GM12878 (cell line): ENCODE results near the gene SLITRK1. TPM values are rescaled to one million over a fixed set of nuclear protein-coding genes. Genes with fewer than 3 reads are reported as not detected.

Experiments
- ATF2 ChIP-seq: IDR thresholded peaks from 2 replicates; pipeline ENCODE4 v1.6.1; 2012; ENCODE audit warnings: low read length, inconsistent platforms
- ATF3 ChIP-seq: IDR thresholded peaks from 2 replicates; pipeline ENCODE4 v1.6.1; 2011; ENCODE audit warnings: low read depth, mild to moderate bottlenecking, low read length, moderate library complexity, borderline replicate concordance; ENCODE audit errors: extremely low read depth
- ATF7 ChIP-seq: fragments of 450-650 bp; IDR thresholded peaks from 2 replicates; pipeline ENCODE4 v1.6.1; 2016; ENCODE audit warnings: low read depth, mild to moderate bottlenecking
- BMI1 ChIP-seq: fragments of 450-650 bp; IDR thresholded peaks from 2 replicates; pipeline ENCODE4 v1.6.1; 2016; ENCODE audit warnings: mild to moderate bottlenecking, moderate library complexity, borderline replicate concordance
- CBFB ChIP-seq: IDR thresholded peaks from 2 replicates; pipeline ENCODE4 v1.6.1; 2016; ENCODE audit warnings: antibody characterized with exemption, low read depth
- E4F1 ChIP-seq: fragments of 450-650 bp; IDR thresholded peaks from 2 replicates; pipeline ENCODE4 v1.6.1; 2018; ENCODE audit warnings: borderline replicate concordance, mild to moderate bottlenecking; ENCODE audit not compliant: partially characterized antibody
- EP300 ChIP-seq, 2 experiments: fragments of 150-350 bp in 1 of 2; IDR thresholded peaks; 2 replicates each; pipeline ENCODE4 v1.6.1; 2011 to 2012; ENCODE audit warnings: low read depth in 2 of 2, low read length in 2 of 2, borderline replicate concordance in 1 of 2, improper control_type of control experiment in 1 of 2, inconsistent platforms in 1 of 2; ENCODE audit not compliant: control insufficient read depth in 1 of 2
- FOXM1 ChIP-seq: IDR thresholded peaks from 2 replicates; pipeline ENCODE4 v1.6.1; 2012; ENCODE audit warnings: low read depth, mild to moderate bottlenecking, inconsistent platforms, low read length, moderate library complexity
- GABPA ChIP-seq: IDR thresholded peaks from 2 replicates; pipeline ENCODE4 v1.6.1; 2014; ENCODE audit warnings: antibody characterized with exemption, low read depth, mild to moderate bottlenecking, inconsistent platforms
- IKZF1 ChIP-seq: fragments of 450-650 bp; conservative IDR thresholded peaks from 2 replicates; pipeline ENCODE4 v1.6.1; 2017; ENCODE audit warnings: antibody characterized with exemption, mild to moderate bottlenecking
- IKZF2 ChIP-seq, 2 experiments: fragments of 450-650 bp; IDR thresholded peaks; 2 replicates each; pipeline ENCODE4 v1.6.1; 2017; ENCODE audit warnings: mild to moderate bottlenecking in 2 of 2, moderate library complexity in 2 of 2
- LARP7 ChIP-seq: fragments of 450-650 bp; IDR thresholded peaks from 2 replicates; pipeline ENCODE4 v1.6.1; 2017; ENCODE audit warnings: mild to moderate bottlenecking
- MEF2B ChIP-seq: fragments of 450-650 bp; IDR thresholded peaks from 2 replicates; pipeline ENCODE4 v1.6.1; 2018; ENCODE audit warnings: mild to moderate bottlenecking, moderate library complexity; ENCODE audit not compliant: partially characterized antibody, poor library complexity, severe bottlenecking
- MTA3 ChIP-seq: IDR thresholded peaks from 2 replicates; pipeline ENCODE4 v1.6.1; 2012; ENCODE audit warnings: low read length, inconsistent platforms, borderline replicate concordance
- PKNOX1 ChIP-seq: fragments of 450-650 bp; IDR thresholded peaks from 2 replicates; pipeline ENCODE4 v1.6.1; 2016; ENCODE audit warnings: mild to moderate bottlenecking
- PML ChIP-seq: IDR thresholded peaks from 2 replicates; pipeline ENCODE4 v1.6.1; 2012; ENCODE audit warnings: low read length, inconsistent platforms
- POLR2A ChIP-seq: IDR thresholded peaks from 2 replicates; pipeline ENCODE4 v1.6.1; 2011; ENCODE audit warnings: low read depth, mild to moderate bottlenecking, low read length
- RB1 ChIP-seq: fragments of 450-650 bp; formaldehyde crosslinking; IDR thresholded peaks from 2 replicates; pipeline ENCODE4 v1.6.1; 2017; ENCODE audit warnings: mild to moderate bottlenecking, borderline replicate concordance
- RELB ChIP-seq: fragments of 450-650 bp; IDR thresholded peaks from 2 replicates; pipeline ENCODE4 v1.6.1; 2017; ENCODE audit warnings: low read depth, mild to moderate bottlenecking, moderate library complexity
- RUNX3 ChIP-seq: IDR thresholded peaks from 2 replicates; pipeline ENCODE4 v1.6.1; 2012; ENCODE audit warnings: low read length, inconsistent platforms
- SIN3A ChIP-seq: IDR thresholded peaks from 2 replicates; pipeline ENCODE4 v1.6.1; 2012; ENCODE audit warnings: low read depth, low read length, improper control_type of control experiment
- SRF ChIP-seq, 2 experiments: IDR thresholded peaks; 2 replicates each; pipeline ENCODE4 v1.6.1; 2011; ENCODE audit warnings: low read depth in 2 of 2, low read length in 2 of 2, mild to moderate bottlenecking in 1 of 2, moderate library complexity in 1 of 2
- STAT3 ChIP-seq: IDR thresholded peaks from 2 replicates; pipeline ENCODE4 v1.6.1; 2011; ENCODE audit warnings: low read depth, low read length, improper control_type of control experiment
- TAF1 ChIP-seq: IDR thresholded peaks from 2 replicates; pipeline ENCODE4 v1.6.1; 2011; ENCODE audit warnings: mild to moderate bottlenecking, low read depth, low read length, borderline replicate concordance
- TBL1XR1 ChIP-seq: IDR thresholded peaks from 2 replicates; pipeline ENCODE4 v1.6.1; 2012; ENCODE audit warnings: low read depth, low read length, improper control_type of control experiment
- ZNF207 ChIP-seq: fragments of 450-650 bp; IDR thresholded peaks from 2 replicates; pipeline ENCODE4 v1.6.1; 2014; ENCODE audit warnings: antibody characterized with exemption, mild to moderate bottlenecking, borderline replicate concordance
- ZNF217 ChIP-seq: fragments of 450-650 bp; IDR thresholded peaks from 2 replicates; pipeline ENCODE4 v1.6.1; 2017; ENCODE audit warnings: antibody characterized with exemption, mild to moderate bottlenecking
- polyA plus RNA-seq, 11 experiments: library from polyadenylated mRNA; depleted of rRNA in 4 of 11; unstranded in 6 of 11; stranded (reverse) in 5 of 11; fragments of >200 nt; fragmentation: Nextera tagmentation in 4 of 11; fragmentation: Illumina TruSeq in 1 of 11; extraction: Ambion mirVana in 4 of 11; extraction: Trizol in 1 of 11; gene quantifications; 1 replicate in 1 of 11; 2 replicates in 10 of 11; pipeline versions ENCODE4 v1.2.1 to v1.2.3, GENCODE V29; 2011 to 2016; ENCODE audit warnings: inconsistent platforms in 2 of 11, missing spikeins in 2 of 11, low read depth in 1 of 11
- total RNA-seq, 4 experiments: library from RNA; depleted of rRNA in 3 of 4; stranded (reverse); fragments of >200 nt in 3 of 4; fragmentation: Illumina TruSeq in 1 of 4; extraction: Trizol in 1 of 4; gene quantifications; 2 replicates each; pipeline versions ENCODE4 v1.2.1 to v1.2.3, GENCODE V29; 2013 to 2021

Gene SLITRK1
- total and polyA plus RNA-seq, 10 of the 15 experiments (the other 5 are each of a cell fraction or from before 2014, with no cell fraction given), result 0.03 to 0.78 (median 0.26) TPM

GRCh38 chr13:83876546-83876945 is 5.7 kb downstream of the SLITRK1 start (continued):
- peak; percentile 66 for TF ChIP-seq RUNX3
- no peak for TF ChIP-seq ZNF207
- no peak for TF ChIP-seq TBL1XR1
- TF ChIP-seq MTA3, result no peak
- peak; percentile 95 for TF ChIP-seq ZNF217
- TF ChIP-seq ATF7, result peak; percentile 86
- TF ChIP-seq ATF2, result peak; percentile 66; the same call in 1 of the 2 replicates
- no peak for TF ChIP-seq SRF (IDR thresholded peaks at IDR 0.05; ENCODE audit: low read depth in 2 of 2, low read length in 2 of 2)
- TF ChIP-seq SIN3A, result no peak
- peak; percentile 52; the same call in 1 of the 2 replicates for TF ChIP-seq FOXM1
- TF ChIP-seq EP300 (IDR thresholded peaks at IDR 0.05; ENCODE audit: borderline replicate concordance in 1 of 2, control insufficient read depth in 1 of 2, low read depth in 2 of 2, low read length in 2 of 2), result peak; percentile 45 to 62; a peak in 2 of 4 replicates
- TF ChIP-seq LARP7, result no peak
- TF ChIP-seq ATF3, result no peak
- peak; percentile 84 for TF ChIP-seq MEF2B
- no peak for TF ChIP-seq TAF1
- TF ChIP-seq RB1, result no peak
- no peak for TF ChIP-seq CBFB
- peak; percentile 70 for TF ChIP-seq BMI1
- peak; percentile 71 to 72 for TF ChIP-seq IKZF2 (IDR thresholded peaks at IDR 0.05)
- TF ChIP-seq POLR2A, result no peak
- TF ChIP-seq E4F1, result no peak
- no peak for TF ChIP-seq STAT3
- TF ChIP-seq RELB, result peak; percentile 55; the same call in 1 of the 2 replicates
- 0 out of 2 replicates have a peak, but pooled peaks have one; percentile 20 for TF ChIP-seq IKZF1
- peak; percentile 22; the same call in 1 of the 2 replicates for TF ChIP-seq GABPA
- no peak for TF ChIP-seq PML
- peak; percentile 40; the same call in 1 of the 2 replicates for TF ChIP-seq PKNOX1
